Measurements from ENCODE around the gene ROR2.
A peak's percentile ranks its signal among the peaks of the same experiment; 100 is the strongest.

ROR2 gene

DNA sequence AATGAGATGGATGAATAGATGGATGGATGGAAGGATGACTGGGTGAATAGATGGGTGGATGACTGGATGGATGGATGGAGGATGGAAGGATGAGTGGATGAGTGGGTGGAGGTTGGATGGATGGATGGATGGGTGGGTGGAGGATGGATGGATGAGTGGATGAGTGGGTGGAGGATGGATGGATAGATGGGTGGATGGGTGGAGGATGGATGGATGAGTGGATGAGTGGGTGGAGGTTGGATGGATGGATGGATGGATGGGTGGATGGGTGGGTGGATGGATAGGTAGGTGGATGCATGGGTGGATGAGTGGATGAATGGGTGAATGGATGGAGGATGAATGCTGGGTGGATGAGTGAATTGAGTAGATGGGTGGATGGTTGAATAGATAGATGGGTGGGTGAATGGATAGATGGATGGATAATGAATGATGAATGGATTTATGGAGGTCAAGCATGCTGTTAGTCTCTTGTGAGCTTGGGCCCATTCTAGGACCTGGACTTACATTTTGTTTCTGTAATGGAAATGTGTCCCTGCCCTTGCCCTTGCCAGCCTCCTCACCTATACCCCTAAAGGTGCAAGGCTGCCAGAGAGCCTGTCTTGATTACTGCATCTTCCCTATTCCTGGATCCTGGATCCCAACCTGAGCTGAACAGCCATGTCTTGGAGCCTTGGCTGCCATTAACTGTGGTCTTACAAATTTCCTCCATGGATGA is 366.7 kb downstream of the ROR2 start:
- no peak for TF ChIP-seq MAX (IDR thresholded peaks at IDR 0.05)
- no peak for TF ChIP-seq CEBPB (IDR thresholded peaks at IDR 0.05)
- no peak for TF ChIP-seq TCF12 (IDR thresholded peaks at IDR 0.05; ENCODE audit: low read depth)
- no peak for TF ChIP-seq NFIC (IDR thresholded peaks at IDR 0.05)
- no peak for TF ChIP-seq EP300 (IDR thresholded peaks at IDR 0.05; ENCODE audit: borderline replicate concordance)
- TF ChIP-seq EGR1 (IDR thresholded peaks at IDR 0.05): no peak
- TF ChIP-seq FOXM1 (IDR thresholded peaks at IDR 0.05; ENCODE audit: borderline replicate concordance, low read depth): no peak
- no peak for TF ChIP-seq TAF1 (IDR thresholded peaks at IDR 0.05; ENCODE audit: low read depth)
- TF ChIP-seq, protein P1, sequence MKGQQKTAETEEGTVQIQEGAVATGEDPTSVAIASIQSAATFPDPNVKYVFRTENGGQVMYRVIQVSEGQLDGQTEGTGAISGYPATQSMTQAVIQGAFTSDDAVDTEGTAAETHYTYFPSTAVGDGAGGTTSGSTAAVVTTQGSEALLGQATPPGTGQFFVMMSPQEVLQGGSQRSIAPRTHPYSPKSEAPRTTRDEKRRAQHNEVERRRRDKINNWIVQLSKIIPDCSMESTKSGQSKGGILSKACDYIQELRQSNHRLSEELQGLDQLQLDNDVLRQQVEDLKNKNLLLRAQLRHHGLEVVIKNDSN (IDR thresholded peaks at IDR 0.05): no peak
- no peak for TF ChIP-seq RAD21 (IDR thresholded peaks at IDR 0.05; ENCODE audit: low read depth)
- TF ChIP-seq, protein P2, sequence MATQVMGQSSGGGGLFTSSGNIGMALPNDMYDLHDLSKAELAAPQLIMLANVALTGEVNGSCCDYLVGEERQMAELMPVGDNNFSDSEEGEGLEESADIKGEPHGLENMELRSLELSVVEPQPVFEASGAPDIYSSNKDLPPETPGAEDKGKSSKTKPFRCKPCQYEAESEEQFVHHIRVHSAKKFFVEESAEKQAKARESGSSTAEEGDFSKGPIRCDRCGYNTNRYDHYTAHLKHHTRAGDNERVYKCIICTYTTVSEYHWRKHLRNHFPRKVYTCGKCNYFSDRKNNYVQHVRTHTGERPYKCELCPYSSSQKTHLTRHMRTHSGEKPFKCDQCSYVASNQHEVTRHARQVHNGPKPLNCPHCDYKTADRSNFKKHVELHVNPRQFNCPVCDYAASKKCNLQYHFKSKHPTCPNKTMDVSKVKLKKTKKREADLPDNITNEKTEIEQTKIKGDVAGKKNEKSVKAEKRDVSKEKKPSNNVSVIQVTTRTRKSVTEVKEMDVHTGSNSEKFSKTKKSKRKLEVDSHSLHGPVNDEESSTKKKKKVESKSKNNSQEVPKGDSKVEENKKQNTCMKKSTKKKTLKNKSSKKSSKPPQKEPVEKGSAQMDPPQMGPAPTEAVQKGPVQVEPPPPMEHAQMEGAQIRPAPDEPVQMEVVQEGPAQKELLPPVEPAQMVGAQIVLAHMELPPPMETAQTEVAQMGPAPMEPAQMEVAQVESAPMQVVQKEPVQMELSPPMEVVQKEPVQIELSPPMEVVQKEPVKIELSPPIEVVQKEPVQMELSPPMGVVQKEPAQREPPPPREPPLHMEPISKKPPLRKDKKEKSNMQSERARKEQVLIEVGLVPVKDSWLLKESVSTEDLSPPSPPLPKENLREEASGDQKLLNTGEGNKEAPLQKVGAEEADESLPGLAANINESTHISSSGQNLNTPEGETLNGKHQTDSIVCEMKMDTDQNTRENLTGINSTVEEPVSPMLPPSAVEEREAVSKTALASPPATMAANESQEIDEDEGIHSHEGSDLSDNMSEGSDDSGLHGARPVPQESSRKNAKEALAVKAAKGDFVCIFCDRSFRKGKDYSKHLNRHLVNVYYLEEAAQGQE (IDR thresholded peaks at IDR 0.05; ENCODE audit: low read depth): no peak
- TF ChIP-seq YY1 (IDR thresholded peaks at IDR 0.05; ENCODE audit: low read depth): no peak
- no peak for TF ChIP-seq CREB1 (IDR thresholded peaks at IDR 0.05; ENCODE audit: low read depth)
- TF ChIP-seq ZBTB7A (IDR thresholded peaks at IDR 0.05; ENCODE audit: low read depth): no peak
- no peak for TF ChIP-seq TEAD4 (IDR thresholded peaks at IDR 0.05)

GRCh38 chr9:91582181-91582580 is 367.8 kb downstream of the ROR2 start:
- TF ChIP-seq TAF1 (IDR thresholded peaks at IDR 0.05; ENCODE audit: low read depth) (no peak), CREB1 (IDR thresholded peaks at IDR 0.05; ENCODE audit: low read depth) (no peak), EP300 (IDR thresholded peaks at IDR 0.05; ENCODE audit: borderline replicate concordance) (no peak), MAX (IDR thresholded peaks at IDR 0.05) (no peak), CEBPB (IDR thresholded peaks at IDR 0.05) (no peak), FOXM1 (IDR thresholded peaks at IDR 0.05; ENCODE audit: borderline replicate concordance, low read depth) (no peak)
- TF ChIP-seq, protein P1 (IDR thresholded peaks at IDR 0.05): no peak

GRCh38 chr9:91580136-91580535 is 369.9 kb downstream of the ROR2 start:
- TF ChIP-seq EP300 (IDR thresholded peaks at IDR 0.05; ENCODE audit: borderline replicate concordance) (no peak), YY1 (IDR thresholded peaks at IDR 0.05; ENCODE audit: low read depth) (no peak), CREB1 (IDR thresholded peaks at IDR 0.05; ENCODE audit: low read depth) (no peak)
- TF ChIP-seq, protein P2 (IDR thresholded peaks at IDR 0.05; ENCODE audit: low read depth): peak; percentile 39; the same call in 1 of the 2 replicates

DNA sequence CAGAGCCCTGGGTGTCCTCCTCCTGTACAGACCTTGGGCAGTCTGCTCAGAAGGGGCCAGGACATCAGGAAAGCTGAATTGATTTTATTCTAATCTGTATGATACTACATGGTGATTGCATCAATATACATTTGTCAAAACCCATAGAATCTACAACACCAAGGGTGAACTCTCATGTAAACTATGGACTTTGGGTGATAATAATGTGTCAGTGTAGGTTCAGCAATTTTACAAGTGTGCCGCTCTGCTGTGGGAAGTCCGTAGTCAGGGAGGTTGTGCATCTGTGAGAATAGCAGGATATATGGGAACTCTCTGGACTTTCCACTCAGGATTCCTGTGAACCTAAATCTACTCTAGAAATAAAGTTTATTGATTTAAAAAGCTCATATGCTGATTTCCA is 371.1 kb downstream of the ROR2 start:
- no peak for TF ChIP-seq YY1 (IDR thresholded peaks at IDR 0.05; ENCODE audit: low read depth)

GRCh38 chr9:91577633-91578061 is 372.4 kb downstream of the ROR2 start:
- TF ChIP-seq EGR1 (IDR thresholded peaks at IDR 0.05) (no peak), CREB1 (IDR thresholded peaks at IDR 0.05; ENCODE audit: low read depth) (no peak), TEAD4 (IDR thresholded peaks at IDR 0.05) (no peak), FOXM1 (IDR thresholded peaks at IDR 0.05; ENCODE audit: borderline replicate concordance, low read depth) (no peak), CEBPB (IDR thresholded peaks at IDR 0.05) (no peak), YY1 (IDR thresholded peaks at IDR 0.05; ENCODE audit: low read depth) (no peak), TCF12 (IDR thresholded peaks at IDR 0.05; ENCODE audit: low read depth) (no peak), RAD21 (IDR thresholded peaks at IDR 0.05; ENCODE audit: low read depth) (no peak), EP300 (IDR thresholded peaks at IDR 0.05; ENCODE audit: borderline replicate concordance) (no peak), ZBTB7A (IDR thresholded peaks at IDR 0.05; ENCODE audit: low read depth) (no peak), MAX (IDR thresholded peaks at IDR 0.05) (no peak), TAF1 (IDR thresholded peaks at IDR 0.05; ENCODE audit: low read depth) (no peak), NFIC (IDR thresholded peaks at IDR 0.05) (no peak)
- TF ChIP-seq, protein P1 (IDR thresholded peaks at IDR 0.05): no peak
- TF ChIP-seq, protein P2 (IDR thresholded peaks at IDR 0.05; ENCODE audit: low read depth): no peak

All from Ishikawa (cell line).